Thyroid gland (tissue), 4 donors: ENCODE data around the gene PSTPIP1.
A peak's percentile ranks its signal among the peaks of the same experiment; 100 is the strongest.

ENCODE experiments used
- POLR2A ChIP-seq, 2 donors: fragments of 450-650 bp; IDR thresholded peaks; one replicate each; pipeline ENCODE4 v1.6.1; 2017; ENCODE audit warnings: antibody characterized with exemption in 2 of 2, mild to moderate bottlenecking in 2 of 2, moderate library complexity in 1 of 2
- TF ChIP-seq, protein P1 (sequence below), 6 experiments: fragments of 200-600 bp in 3 of 6; fragments of 450-650 bp in 3 of 6; sonication (generic) in 3 of 6; IDR thresholded peaks; one replicate each; pipeline ENCODE4 v1.5.1; 2016 to 2019; ENCODE audit warnings: antibody characterized with exemption in 6 of 6, mild to moderate bottlenecking in 2 of 6, inconsistent platforms in 1 of 6, moderate library complexity in 1 of 6

DNA sequence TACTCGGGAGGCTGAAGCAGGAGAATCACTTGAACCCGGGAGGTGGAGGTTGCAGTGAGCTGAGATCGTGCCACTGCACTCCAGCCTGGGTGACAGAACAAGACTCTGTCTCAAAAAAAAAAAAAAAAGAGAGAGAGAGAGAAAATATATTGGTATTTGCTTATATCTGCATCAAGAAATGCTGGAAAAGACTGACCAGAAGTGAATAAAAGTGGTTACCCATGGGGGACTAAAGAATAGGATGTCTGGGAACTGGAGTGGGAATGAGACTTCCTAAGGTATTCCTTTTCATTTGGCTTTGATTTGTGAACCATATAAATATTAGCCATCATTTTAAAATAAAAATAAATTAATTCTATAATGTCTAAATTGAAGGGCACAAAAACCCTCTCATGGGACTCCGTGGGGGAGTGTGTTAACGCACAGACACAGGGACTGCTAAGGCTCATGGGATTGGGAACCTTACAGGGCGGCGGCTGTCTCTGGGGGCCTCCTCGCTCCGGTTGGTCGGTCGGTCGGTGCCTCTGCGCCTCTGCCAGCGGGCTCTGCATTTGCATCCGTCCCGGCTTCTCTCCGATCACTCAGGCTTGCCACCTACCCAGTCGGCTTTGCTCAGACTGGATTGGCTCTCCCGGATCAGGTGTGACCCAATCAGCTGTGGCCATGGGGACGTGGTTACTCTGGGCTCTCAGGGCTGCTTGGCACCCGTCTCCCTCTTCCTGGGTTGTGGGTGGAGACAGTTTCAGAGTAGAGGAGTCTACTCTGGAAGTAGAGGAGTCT, 88.6 kb downstream of the PSTPIP1 start:
- TF ChIP-seq, protein P1, sequence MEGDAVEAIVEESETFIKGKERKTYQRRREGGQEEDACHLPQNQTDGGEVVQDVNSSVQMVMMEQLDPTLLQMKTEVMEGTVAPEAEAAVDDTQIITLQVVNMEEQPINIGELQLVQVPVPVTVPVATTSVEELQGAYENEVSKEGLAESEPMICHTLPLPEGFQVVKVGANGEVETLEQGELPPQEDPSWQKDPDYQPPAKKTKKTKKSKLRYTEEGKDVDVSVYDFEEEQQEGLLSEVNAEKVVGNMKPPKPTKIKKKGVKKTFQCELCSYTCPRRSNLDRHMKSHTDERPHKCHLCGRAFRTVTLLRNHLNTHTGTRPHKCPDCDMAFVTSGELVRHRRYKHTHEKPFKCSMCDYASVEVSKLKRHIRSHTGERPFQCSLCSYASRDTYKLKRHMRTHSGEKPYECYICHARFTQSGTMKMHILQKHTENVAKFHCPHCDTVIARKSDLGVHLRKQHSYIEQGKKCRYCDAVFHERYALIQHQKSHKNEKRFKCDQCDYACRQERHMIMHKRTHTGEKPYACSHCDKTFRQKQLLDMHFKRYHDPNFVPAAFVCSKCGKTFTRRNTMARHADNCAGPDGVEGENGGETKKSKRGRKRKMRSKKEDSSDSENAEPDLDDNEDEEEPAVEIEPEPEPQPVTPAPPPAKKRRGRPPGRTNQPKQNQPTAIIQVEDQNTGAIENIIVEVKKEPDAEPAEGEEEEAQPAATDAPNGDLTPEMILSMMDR (IDR thresholded peaks at IDR 0.05): no peak
- TF ChIP-seq POLR2A (IDR thresholded peaks at IDR 0.05): peak in 1 of 2 donors; percentile 53
